NCI-H2081 treated with DMSO at 0.1 percent for 48 hours (cell line): Measurements from ENCODE around the gene HDAC7.
"Not testable (repeated sequence)": the region's sequence is repeated elsewhere in the genome, so short reads cannot be mapped to it uniquely, and the experiment has no call there.

Source experiments
- DNase-seq: peaks from one replicate; lab custom pipeline; 2025; lab: John Stamatoyannopoulos, UW

Gene HDAC7

GRCh38 chr12:47812797-47813510 is 6.7 kb downstream of the HDAC7 start:
- no peak for DNase-seq

- no peak for DNase-seq
These were observed 7.9 kb downstream of the HDAC7 start for GRCh38 chr12:47811581-47812484.

DNA sequence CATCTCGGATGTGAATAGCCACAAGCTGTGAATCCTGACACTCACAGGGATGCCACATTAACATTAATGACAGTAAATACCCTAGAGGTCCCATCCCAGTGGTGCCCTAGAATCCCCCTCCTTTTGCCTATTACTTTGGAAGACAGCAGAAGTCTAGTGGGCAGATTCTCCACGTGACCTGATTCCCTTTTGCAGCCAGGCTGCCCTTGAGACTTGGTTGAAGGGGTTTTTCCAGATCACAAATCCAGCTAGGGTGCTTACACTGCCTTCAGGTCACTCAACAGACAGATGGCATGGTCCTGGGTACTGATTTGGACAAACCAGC is 8.7 kb downstream of the HDAC7 start:
- DNase-seq: no peak

DNA sequence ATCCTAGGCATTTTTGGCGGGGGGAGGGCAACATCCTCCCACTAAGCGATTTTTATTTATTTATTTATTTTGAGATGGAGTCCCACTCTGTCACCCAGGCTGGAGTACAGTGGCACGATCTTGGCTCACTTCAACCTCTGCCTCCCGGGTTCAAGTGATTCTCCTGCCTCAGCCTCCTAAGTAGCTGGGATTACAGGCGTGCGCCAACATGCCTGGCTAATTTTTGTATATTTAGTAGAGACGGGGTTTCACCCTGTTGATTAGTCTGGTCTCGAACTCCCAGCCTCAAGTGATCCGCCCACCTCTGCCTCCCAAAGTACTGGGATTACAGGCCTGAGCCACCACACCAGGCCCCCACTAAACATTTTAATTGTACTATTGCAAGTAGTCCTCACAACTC is 10.2 kb downstream of the HDAC7 start:
- DNase-seq: not testable (repeated sequence)

DNA sequence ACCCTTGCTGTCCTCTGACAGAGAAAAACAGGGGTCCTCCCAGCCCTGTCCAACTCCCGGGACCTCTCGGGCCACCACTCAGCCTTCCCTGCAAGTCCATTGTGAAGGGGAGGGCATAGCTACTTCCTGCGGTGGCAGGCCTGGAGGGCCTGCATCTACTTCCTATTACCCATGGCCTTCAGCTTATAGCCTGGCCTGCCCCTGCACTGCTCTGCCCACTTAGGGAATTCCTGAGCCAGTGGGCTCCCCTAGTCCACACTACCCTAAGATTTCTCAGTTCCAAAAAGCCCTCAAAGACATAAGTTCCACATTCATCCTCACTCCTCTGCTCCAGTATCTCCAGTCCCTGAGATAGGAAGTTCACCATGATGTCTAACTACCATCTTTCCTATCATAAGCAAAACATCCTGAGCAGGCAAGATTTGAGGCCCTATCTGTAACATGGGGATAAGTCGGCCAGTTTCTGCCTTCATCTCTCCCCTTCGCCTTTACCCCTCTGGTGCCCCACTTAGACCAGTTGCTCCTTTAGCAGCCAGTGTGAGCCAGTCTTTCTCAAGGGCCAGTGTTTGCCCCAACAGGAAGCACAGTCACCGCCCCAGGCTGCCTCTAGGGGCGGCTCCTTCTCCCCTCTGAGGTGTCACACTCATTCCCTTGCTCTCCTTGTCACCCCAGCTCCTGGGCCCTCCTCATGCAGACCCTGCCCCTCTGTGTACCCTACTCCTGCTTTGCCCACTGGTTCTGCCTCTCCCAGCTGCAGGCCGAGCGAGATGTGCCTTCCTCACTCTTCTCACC is 10.9 kb downstream of the HDAC7 start:
- DNase-seq: no peak

DNA sequence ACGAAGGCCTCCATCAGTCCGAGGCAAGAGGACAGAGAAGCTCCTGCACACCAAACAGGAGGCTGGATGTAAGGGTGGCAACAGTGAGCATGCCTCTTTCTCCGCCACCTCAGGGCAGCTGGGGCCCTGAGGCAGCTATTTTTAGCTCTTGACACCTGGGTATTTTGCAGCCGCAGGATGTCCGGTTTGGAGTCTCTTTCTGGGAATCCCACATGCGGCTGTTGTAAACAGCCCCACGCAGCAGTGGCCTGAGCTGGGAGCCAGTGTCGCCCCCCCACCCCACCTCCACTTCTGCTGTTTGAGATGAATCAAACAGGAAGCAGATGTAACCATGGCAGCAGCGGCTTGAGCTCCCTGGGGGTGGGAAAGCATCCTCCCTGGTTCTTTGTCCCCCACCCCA is 11.7 kb downstream of the HDAC7 start:
- DNase-seq: no peak

DNA sequence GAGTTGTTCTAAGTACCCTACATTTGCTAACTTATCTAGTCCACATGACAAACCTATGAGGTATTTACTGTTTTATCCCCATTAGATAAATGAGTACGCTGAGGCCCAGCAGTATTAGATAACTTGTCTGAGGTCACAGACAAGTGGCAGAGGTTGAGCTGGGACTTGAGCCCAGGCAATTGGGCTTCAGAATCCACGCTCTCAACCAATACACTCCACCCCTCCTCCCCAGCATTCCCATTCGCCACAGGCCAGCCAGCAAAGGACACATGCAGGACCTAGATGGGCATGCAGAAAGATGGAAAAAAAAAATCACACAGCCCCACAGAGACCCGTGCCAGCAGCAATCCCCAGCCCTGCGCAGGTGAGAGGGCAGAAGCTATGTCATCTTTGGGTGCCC is 12.4 kb downstream of the HDAC7 start:
- no peak for DNase-seq

GRCh38 chr12:47805417-47805816 is 14.3 kb downstream of the HDAC7 start:
- DNase-seq: no peak

GRCh38 chr12:47804171-47804570 is 15.5 kb downstream of the HDAC7 start:
- no peak for DNase-seq

DNA sequence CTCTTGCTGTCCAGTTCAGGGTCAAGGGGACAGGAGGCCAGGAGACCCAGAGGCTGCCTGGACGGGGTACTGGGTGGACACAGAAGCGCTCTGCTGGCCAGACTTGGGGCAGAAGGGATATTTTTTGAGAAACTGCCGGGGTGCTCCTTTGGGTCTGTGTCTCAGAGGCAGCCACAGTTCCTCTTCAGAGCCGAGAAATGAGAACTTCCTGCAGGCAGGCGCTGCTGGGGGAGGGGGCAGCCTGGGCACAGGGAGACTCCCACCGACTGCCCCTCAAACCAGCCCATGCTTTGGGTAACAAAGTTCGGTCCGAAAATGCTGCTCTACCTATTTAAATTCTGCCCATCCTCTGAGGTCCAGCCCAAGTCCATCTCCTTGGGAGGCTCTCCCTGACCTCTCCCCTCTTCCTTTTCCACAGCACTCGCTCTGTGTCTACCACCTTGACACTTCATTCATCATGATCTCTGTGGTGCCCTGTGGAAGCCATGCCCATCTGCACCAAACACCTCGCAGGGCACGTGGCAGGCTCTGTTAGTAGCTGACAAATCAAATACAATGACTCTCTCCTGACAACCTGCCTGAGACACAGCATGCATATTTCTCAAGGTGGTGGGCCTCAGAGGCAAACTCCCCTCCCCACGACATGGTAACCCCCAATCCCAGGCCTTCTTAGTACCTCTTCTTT is 16.4 kb downstream of the HDAC7 start:
- DNase-seq: no peak

DNA sequence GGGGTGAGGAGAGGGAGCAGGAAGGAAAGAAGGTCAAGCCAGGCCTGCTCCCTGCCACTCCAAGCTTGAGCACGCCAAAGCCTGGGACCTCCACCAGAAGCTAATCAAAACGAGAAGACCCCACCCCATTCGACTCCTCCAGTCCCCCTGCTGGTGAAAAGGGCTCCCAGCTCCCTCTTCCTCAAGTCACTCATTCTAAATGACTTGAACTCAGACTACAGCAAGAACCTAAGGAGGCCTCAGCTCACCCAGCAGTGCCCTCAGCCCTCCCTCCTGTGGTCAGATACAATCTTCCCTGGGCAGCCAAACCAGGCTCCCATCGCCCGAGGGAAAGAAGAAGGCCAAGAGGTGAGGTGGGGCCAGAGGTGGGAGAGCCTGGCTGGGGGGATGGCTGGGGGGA is 17.4 kb downstream of the HDAC7 start:
- no peak for DNase-seq

- DNase-seq: no peak
These were observed 17.8 kb downstream of the HDAC7 start for GRCh38 chr12:47801904-47802246.

GRCh38 chr12:47801170-47801903 is 18.4 kb downstream of the HDAC7 start:
- DNase-seq: no peak

GRCh38 chr12:47800582-47800981 is 19.1 kb downstream of the HDAC7 start:
- no peak for DNase-seq

DNA sequence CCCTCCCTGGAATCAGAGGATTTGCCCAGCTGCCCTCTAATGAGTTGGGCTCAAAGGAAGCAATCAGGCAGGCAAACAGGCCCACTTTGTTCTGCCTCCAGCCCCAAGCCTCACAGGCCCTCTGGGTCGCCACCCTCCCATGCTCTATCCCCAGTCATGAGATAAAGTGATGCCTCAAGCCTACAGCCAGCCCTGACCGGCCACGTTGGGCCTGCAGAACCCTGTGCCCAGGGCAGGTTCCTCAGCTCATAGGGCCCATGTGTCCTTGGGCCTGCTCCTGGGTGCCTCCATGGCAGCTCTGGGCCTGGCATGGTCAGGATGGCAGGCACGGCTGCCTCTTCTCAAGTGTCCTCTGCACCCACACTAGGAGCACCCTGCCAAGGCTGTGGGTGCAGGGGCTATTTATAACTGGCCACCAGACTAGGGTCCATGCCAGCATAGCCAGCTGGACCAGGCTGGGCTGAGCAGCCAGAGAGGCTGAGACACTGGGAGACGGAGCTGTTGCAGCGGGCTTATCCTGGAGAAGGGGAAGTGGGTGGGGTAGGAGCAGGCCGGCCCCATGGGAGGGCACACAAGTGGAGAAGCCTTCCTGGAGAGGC is 20.2 kb downstream of the HDAC7 start:
- DNase-seq: no peak

DNA sequence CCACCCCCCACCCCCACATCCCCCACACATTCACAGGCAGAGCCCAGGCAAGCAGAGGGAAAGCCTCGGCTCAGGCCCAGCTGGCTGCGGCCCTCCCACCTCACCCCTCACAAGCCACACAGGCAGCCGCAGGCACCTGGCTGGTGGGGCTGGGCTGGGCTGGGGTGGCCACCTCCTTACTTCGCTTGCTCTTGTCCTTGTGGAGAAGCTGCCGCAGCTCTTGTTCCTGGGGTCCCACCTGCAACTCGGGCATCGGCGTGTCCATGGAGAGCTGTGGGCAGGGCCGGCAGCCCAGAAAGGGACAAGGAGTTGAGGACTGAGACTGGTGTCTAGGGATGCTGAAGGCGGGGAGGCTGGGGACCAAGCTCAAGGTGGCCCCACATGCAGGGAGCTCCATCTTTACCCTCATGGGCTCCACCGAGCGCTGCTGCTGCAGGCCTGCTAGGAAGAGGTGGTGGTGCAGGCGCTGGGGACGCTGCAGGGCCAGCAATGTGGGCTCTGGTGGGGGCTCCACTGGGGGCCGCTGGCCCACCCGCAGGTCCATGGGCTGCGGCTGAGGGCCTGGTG is 21.2 kb downstream of the HDAC7 start:
- DNase-seq: no peak

GRCh38 chr12:47797441-47797840 is 22.3 kb downstream of the HDAC7 start:
- no peak for DNase-seq

- no peak for DNase-seq
These were observed 23.8 kb downstream of the HDAC7 start for GRCh38 chr12:47795814-47796411.

GRCh38 chr12:47795121-47795813 is 24.4 kb downstream of the HDAC7 start:
- no peak for DNase-seq

DNA sequence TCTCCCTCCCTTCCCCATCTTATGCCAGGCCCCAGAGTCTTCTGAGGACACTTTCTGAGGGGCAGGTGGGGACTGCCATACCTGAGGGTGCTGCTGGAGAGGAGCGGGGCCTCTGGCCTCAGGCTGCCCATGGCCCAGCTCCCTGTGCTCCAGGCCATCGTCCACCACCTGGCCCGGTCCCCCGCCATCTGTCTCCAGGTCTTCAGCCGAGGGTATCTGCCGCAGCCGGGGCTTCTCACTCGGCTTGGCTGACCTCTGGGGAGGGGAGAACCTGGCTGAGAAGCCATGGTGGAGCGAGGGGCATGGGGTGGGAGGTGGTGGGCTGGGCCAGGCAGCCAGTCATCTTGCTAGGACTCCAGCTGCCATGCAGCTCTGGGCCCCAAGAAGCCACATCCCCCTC is 25.0 kb downstream of the HDAC7 start:
- DNase-seq: no peak
